Gastrocnemius medialis (tissue), 4 donors: ENCODE measurements around the gene SGSM2. TPM values are rescaled to one million over a fixed set of nuclear protein-coding genes. Genes with fewer than 3 reads are reported as not detected.
"Not testable (repeated sequence)": the region's sequence is repeated elsewhere in the genome, so short reads cannot be mapped to it uniquely, and the experiment has no call there.

ENCODE experiments used
- ATAC-seq, 2 donors: fragments of 150-250 bp; one replicate each; pipeline ENCODE4 v1.9.1; 2016
- DNase-seq, 2 donors: peaks; one replicate each; pipeline ENCODE4 v3.0.0-alpha.2; 2019
- H3K27ac ChIP-seq, 4 donors: fragments of 200-600 bp; sonication (generic); 1 replicate in 1 of 4; 2 replicates in 3 of 4; pipeline ENCODE4 v1.5.1; 2016 to 2018; ENCODE audit warnings: mild to moderate bottlenecking in 2 of 4, moderate library complexity in 1 of 4
- H3K27me3 ChIP-seq, 3 donors: fragments of 200-600 bp; sonication (generic) in 2 of 3; 1 replicate in 1 of 3; 2 replicates in 2 of 3; pipeline versions ENCODE4 v1.5.1 to v1.6.0; 2016 to 2019; ENCODE audit warnings: mild to moderate bottlenecking in 1 of 3, moderate library complexity in 1 of 3
- H3K36me3 ChIP-seq, 2 donors: fragments of 200-600 bp; sonication (generic) in 1 of 2; one replicate each; pipeline ENCODE4 v1.5.1; 2017 to 2018
- H3K4me1 ChIP-seq, 2 donors: fragments of 200-600 bp; sonication (generic) in 1 of 2; one replicate each; pipeline ENCODE4 v1.5.1; 2016 to 2017; ENCODE audit warnings: mild to moderate bottlenecking in 2 of 2
- H3K4me3 ChIP-seq, 4 donors: fragments of 200-600 bp; sonication (generic) in 3 of 4; 1 replicate in 1 of 4; 2 replicates in 3 of 4; pipeline ENCODE4 v1.5.1; 2016 to 2019; ENCODE audit warnings: mild to moderate bottlenecking in 2 of 4
- H3K9me3 ChIP-seq, 3 donors: fragments of 200-600 bp; sonication (generic) in 2 of 3; 1 replicate in 1 of 3; 2 replicates in 2 of 3; pipeline ENCODE4 v1.5.1; 2016 to 2019
- POLR2A ChIP-seq, 2 donors: fragments of 450-650 bp; IDR thresholded peaks; one replicate each; pipeline ENCODE4 v1.6.1; 2017; ENCODE audit warnings: antibody characterized with exemption in 2 of 2, mild to moderate bottlenecking in 2 of 2, moderate library complexity in 2 of 2
- in situ Hi-C, 4 donors: fragments of 200-750 bp; cut with MboI; loops; one replicate each; pipeline versions ENCODE4 v1.15.0 to v1.8.0; 2017; ENCODE audit warnings: low sequenced_read_pairs in 4 of 4
- intact Hi-C: fragments of 100-400 bp; cut with DNase I; formaldehyde crosslinking; loops from one replicate; pipeline ENCODE4 v1.15.1; 2023; ENCODE audit warnings: low total_unique reads
- total RNA-seq, 4 donors: library from RNA; depleted of rRNA; stranded (reverse); fragments of >200 nt; gene quantifications; one replicate each; pipeline versions ENCODE4 v1.1.0 to v1.2.3, GENCODE V29; 2016
- TF ChIP-seq, protein P1 (sequence below), 5 experiments: fragments of 450-650 bp in 3 of 5; fragments of 200-600 bp in 2 of 5; sonication (generic) in 2 of 5; IDR thresholded peaks in 4 of 5; conservative IDR thresholded peaks in 1 of 5; 1 replicate in 4 of 5; 2 replicates in 1 of 5; pipeline ENCODE4 v1.5.1; 2016 to 2019; ENCODE audit warnings: antibody characterized with exemption in 5 of 5, mild to moderate bottlenecking in 3 of 5, moderate library complexity in 3 of 5

SGSM2 gene
- total RNA-seq, 4 donors from 2014 or later = 6.1 to 20.1 (median 9.6) TPM

DNA sequence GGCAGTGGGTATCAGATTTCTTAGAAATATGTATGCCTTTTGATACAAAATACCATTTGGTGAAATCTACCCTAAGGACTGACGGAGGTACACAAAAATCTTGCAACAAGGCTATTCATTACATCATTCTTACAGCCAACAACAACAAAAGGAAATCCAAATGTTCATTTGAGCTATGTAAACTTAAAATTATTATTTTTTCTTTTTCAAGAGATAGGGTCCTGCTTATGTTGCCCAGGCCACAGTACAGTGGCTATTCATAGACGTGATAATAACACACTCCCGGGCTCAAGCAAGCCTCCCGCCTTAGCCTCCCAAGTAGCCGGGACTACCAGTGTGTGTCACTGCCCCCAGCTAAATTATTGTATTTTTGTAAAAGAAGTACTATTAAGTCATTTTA, 24.6 kb upstream of the SGSM2 start:
- H3K27me3 ChIP-seq = no peaks in the 10 kb centered on the region
- DNase-seq (no peak), ATAC-seq (no peak)
- intact Hi-C loops (no loop called here), in situ Hi-C loops (no loop called here)
- H3K4me1 ChIP-seq = no peaks in the 10 kb centered on the region
- no peaks in the 10 kb centered on the region for H3K9me3 ChIP-seq
- no peak overlapping the region for H3K4me3 ChIP-seq
- no peaks in the 10 kb centered on the region for H3K36me3 ChIP-seq
- H3K27ac ChIP-seq = no peak overlapping the region
- TF ChIP-seq POLR2A (IDR thresholded peaks at IDR 0.05) = no peak
- TF ChIP-seq, protein P1, sequence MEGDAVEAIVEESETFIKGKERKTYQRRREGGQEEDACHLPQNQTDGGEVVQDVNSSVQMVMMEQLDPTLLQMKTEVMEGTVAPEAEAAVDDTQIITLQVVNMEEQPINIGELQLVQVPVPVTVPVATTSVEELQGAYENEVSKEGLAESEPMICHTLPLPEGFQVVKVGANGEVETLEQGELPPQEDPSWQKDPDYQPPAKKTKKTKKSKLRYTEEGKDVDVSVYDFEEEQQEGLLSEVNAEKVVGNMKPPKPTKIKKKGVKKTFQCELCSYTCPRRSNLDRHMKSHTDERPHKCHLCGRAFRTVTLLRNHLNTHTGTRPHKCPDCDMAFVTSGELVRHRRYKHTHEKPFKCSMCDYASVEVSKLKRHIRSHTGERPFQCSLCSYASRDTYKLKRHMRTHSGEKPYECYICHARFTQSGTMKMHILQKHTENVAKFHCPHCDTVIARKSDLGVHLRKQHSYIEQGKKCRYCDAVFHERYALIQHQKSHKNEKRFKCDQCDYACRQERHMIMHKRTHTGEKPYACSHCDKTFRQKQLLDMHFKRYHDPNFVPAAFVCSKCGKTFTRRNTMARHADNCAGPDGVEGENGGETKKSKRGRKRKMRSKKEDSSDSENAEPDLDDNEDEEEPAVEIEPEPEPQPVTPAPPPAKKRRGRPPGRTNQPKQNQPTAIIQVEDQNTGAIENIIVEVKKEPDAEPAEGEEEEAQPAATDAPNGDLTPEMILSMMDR (IDR thresholded peaks at IDR 0.05 in 4 of 5, conservative IDR thresholded peaks at IDR 0.05 in 1 of 5) = no peak

DNA sequence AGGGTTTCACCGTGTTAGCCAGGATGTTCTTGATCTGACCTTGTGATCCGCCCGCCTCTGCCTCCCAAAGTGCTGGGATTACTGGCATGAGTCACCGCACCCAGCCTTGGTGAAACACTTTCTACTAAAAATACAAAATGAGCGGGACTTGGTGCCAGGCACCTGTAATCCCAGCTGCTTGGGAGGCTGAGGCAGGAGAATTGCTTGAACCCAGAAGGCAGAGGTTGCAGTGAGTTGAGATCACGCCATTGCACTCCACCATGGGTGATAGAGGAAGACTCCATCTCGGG, 20.4 kb upstream of the SGSM2 start:
- H3K4me1 ChIP-seq, DNase-seq, H3K27me3 ChIP-seq, H3K27ac ChIP-seq, H3K9me3 ChIP-seq, in situ Hi-C loops, intact Hi-C loops, ATAC-seq, H3K4me3 ChIP-seq: not testable (repeated sequence)
- H3K36me3 ChIP-seq = peaks cover 0 to 11% of the 10 kb centered on the region in 2 donors

DNA sequence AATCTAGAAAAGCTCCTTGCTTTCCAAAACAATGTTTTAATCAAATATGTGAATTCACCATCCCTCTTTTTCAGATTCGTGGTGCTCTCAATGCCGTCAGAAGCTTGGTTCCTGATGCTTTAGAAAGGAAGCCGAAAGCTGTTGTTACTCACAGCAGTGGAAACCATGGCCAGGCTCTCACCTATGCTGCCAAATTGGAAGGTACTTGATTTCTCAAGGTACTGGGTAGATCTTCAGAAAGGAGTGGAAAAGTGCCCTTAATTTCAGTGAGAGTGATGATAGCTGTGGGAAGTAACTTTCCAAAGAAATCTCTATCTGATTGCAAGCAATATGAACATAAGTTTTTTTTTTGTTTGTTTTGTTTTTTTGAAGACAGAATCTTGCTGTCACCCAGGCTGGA, 19.5 kb upstream of the SGSM2 start:
- intact Hi-C loops (no loop called here), in situ Hi-C loops (no loop called here)
- TF ChIP-seq, protein P1 (IDR thresholded peaks at IDR 0.05 in 4 of 5, conservative IDR thresholded peaks at IDR 0.05 in 1 of 5) = no peak
- TF ChIP-seq POLR2A (IDR thresholded peaks at IDR 0.05) = no peak
- ATAC-seq = no peak
- Histone ChIP-seq H3K4me3 (no peak overlapping the region), H3K27me3 (no peaks in the 10 kb centered on the region), H3K4me1 (no peaks in the 10 kb centered on the region), H3K27ac (no peak overlapping the region), H3K36me3 (peaks cover 0 to 21% of the 10 kb centered on the region in 2 donors), H3K9me3 (no peaks in the 10 kb centered on the region)
- no peak for DNase-seq

DNA sequence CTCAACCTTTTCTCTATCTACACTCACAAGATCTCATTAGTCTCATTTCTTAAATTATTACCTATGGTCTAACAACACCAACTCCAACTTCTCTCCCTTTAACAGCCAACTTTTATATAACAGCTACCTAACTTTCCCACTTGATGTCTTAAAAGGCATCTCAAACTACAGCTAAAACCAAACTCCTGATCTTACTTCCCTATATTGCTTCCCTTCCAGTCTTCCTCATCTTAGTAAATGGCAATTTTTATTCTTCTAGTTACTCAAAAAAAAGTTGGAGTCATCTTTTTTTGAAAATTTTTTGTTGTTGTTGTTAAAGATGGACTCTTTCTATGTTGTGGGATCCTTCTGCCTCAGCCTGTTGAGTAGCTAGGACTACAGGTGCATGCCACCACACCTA, 18.2 kb upstream of the SGSM2 start:
- Histone ChIP-seq H3K27ac (no peak overlapping the region), H3K4me3 (no peak overlapping the region), H3K4me1 (no peaks in the 10 kb centered on the region), H3K27me3 (no peaks in the 10 kb centered on the region), H3K36me3 (peaks cover 0 to 33% of the 10 kb centered on the region in 2 donors), H3K9me3 (no peaks in the 10 kb centered on the region)
- in situ Hi-C loops (no loop called here), intact Hi-C loops (no loop called here)
- ATAC-seq (no peak), DNase-seq (no peak)
- TF ChIP-seq, protein P1 (IDR thresholded peaks at IDR 0.05 in 4 of 5, conservative IDR thresholded peaks at IDR 0.05 in 1 of 5) = no peak
- no peak for TF ChIP-seq POLR2A (IDR thresholded peaks at IDR 0.05)

DNA sequence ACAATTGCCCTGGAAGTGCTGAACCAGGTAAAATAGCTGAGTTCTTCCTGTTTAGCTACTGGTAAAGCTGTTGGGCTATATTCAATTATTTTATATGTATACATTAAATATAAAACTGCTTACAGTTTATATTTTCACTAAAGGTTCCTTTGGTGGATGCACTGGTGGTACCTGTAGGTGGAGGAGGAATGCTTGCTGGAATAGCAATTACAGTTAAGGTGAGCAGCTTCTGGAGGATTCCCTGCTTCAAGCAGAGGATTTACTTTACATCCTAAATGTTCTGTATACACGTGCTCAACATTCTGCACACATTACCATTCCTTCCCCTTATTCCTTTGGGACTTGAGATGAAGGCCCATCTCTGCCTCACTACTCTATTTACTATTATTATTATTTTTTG, 15.9 kb upstream of the SGSM2 start:
- peaks cover 0 to 57% of the 10 kb centered on the region in 2 donors for H3K36me3 ChIP-seq
- H3K9me3 ChIP-seq = no peaks in the 10 kb centered on the region
- H3K27ac ChIP-seq = no peak overlapping the region
- no peaks in the 10 kb centered on the region for H3K27me3 ChIP-seq
- DNase-seq (no peak), ATAC-seq (no peak)
- no peaks in the 10 kb centered on the region for H3K4me1 ChIP-seq
- H3K4me3 ChIP-seq = no peak overlapping the region
- in situ Hi-C loops = no loop called here
- no peak for TF ChIP-seq POLR2A (IDR thresholded peaks at IDR 0.05)
- TF ChIP-seq, protein P1 (IDR thresholded peaks at IDR 0.05 in 4 of 5, conservative IDR thresholded peaks at IDR 0.05 in 1 of 5) = no peak
- intact Hi-C loops = no loop called here
